Measurements from ENCODE around the gene FXYD7. TPM values are rescaled to one million over a fixed set of nuclear protein-coding genes. Genes with fewer than 3 reads are reported as not detected.

FXYD7 gene
- total and polyA plus RNA-seq, 2 of the 13 experiments (the other 11 are each of a cell fraction or from before 2014, with no cell fraction given) = 0.55 TPM; not detected in 1

DNA sequence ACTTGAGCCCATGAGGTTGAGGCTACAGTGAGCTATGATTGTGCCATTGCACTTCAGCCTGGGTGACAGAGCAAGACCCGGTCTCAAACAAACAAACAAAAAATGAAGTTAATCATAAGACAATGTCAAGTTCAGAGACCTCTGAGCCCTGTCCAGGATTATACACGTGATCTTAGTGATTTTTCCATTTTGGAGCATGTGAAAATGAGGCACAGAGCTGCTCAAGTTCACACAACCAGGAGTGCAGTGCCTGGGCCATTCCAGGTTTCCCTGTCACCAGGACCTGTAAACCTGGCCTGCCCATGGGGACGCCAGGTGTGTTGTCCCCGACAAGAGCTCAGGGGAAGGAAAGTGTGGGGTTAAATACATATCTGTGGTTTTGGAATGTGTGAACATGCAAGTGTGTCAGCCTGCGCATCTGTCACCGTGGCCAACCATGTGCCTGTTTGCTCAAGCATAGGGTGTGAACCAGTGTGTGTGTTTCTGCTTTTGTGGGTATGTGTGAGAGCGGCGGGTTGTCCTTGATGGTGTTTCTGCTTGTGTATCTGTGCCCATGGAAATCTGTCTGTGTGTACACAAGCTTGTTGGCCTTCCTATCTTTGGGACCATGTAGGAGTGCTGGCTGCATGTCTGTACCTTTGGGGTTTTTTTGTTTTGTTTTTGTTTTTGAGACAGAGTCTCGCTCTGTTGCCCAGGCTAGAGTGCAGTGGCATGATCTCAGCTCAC, 5.9 kb upstream of the FXYD7 start (continued):
- TF ChIP-seq MIXL1 (CRISPR knock-in tag; IDR thresholded peaks at IDR 0.05) = no peak
- 0 out of 2 replicates have a peak, but pooled peaks have one; percentile 52 for TF ChIP-seq HIVEP1 (CRISPR knock-in tag; IDR thresholded peaks at IDR 0.05)
- TF ChIP-seq THAP9 (CRISPR knock-in tag; IDR thresholded peaks at IDR 0.05; ENCODE audit: borderline replicate concordance) = no peak
- no peak for TF ChIP-seq TOE1 (CRISPR knock-in tag; IDR thresholded peaks at IDR 0.05)
- TF ChIP-seq TAF1 (CRISPR knock-in tag; IDR thresholded peaks at IDR 0.05) = no peak
- no peak for TF ChIP-seq JUND (CRISPR knock-in tag; IDR thresholded peaks at IDR 0.05)
- no peak for TF ChIP-seq CENPX (CRISPR knock-in tag; IDR thresholded peaks at IDR 0.05)
- TF ChIP-seq RELA (CRISPR knock-in tag; IDR thresholded peaks at IDR 0.05) = no peak
- no peak for TF ChIP-seq NCOA2 (CRISPR knock-in tag; IDR thresholded peaks at IDR 0.05)
- TF ChIP-seq, protein P1, sequence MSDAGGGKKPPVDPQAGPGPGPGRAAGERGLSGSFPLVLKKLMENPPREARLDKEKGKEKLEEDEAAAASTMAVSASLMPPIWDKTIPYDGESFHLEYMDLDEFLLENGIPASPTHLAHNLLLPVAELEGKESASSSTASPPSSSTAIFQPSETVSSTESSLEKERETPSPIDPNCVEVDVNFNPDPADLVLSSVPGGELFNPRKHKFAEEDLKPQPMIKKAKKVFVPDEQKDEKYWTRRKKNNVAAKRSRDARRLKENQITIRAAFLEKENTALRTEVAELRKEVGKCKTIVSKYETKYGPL (CRISPR knock-in tag; IDR thresholded peaks at IDR 0.05) = no peak
- peak; percentile 74; the same call in 1 of the 2 replicates for TF ChIP-seq ZNF879 (CRISPR knock-in tag; IDR thresholded peaks at IDR 0.05)
- TF ChIP-seq BRCA1 (CRISPR knock-in tag; IDR thresholded peaks at IDR 0.05) = no peak
- TF ChIP-seq STAG1 (CRISPR knock-in tag; IDR thresholded peaks at IDR 0.05) = no peak
- TF ChIP-seq ZNF558 (CRISPR knock-in tag; IDR thresholded peaks at IDR 0.05; ENCODE audit: borderline replicate concordance) = no peak
- TF ChIP-seq SOX13 (IDR thresholded peaks at IDR 0.05) = no peak
- TF ChIP-seq SOX13 (CRISPR knock-in tag; conservative IDR thresholded peaks at IDR 0.05 in 1 of 2, IDR thresholded peaks at IDR 0.05 in 1 of 2) = peak in 1 of 2 experiments; percentile 34; a peak in 1 of 4 replicates
- peak; percentile 27; the same call in 1 of the 2 replicates for TF ChIP-seq ZSCAN9 (CRISPR knock-in tag; IDR thresholded peaks at IDR 0.05; ENCODE audit: borderline replicate concordance)
- no peak for TF ChIP-seq RFXANK (CRISPR knock-in tag; IDR thresholded peaks at IDR 0.05)
- TF ChIP-seq SIN3A (IDR thresholded peaks at IDR 0.05; ENCODE audit: borderline replicate concordance, low read depth, low read length) = no peak
- TF ChIP-seq, protein P2, sequence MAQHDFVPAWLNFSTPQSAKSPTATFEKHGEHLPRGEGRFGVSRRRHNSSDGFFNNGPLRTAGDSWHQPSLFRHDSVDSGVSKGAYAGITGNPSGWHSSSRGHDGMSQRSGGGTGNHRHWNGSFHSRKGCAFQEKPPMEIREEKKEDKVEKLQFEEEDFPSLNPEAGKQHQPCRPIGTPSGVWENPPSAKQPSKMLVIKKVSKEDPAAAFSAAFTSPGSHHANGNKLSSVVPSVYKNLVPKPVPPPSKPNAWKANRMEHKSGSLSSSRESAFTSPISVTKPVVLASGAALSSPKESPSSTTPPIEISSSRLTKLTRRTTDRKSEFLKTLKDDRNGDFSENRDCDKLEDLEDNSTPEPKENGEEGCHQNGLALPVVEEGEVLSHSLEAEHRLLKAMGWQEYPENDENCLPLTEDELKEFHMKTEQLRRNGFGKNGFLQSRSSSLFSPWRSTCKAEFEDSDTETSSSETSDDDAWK (CRISPR knock-in tag; IDR thresholded peaks at IDR 0.05) = no peak
- TF ChIP-seq ZNF317 (CRISPR knock-in tag; IDR thresholded peaks at IDR 0.05) = peak; percentile 74
- no peak for TF ChIP-seq ZNF543 (CRISPR knock-in tag; IDR thresholded peaks at IDR 0.05)
- peak; percentile 84 for TF ChIP-seq ZFP36L1 (CRISPR knock-in tag; IDR thresholded peaks at IDR 0.05)
- no peak for TF ChIP-seq ZFP36L2 (CRISPR knock-in tag; IDR thresholded peaks at IDR 0.05)
- TF ChIP-seq ATF7 (IDR thresholded peaks at IDR 0.05) = no peak
- no peak for TF ChIP-seq ATF7 (CRISPR knock-in tag; IDR thresholded peaks at IDR 0.05)
- TF ChIP-seq KLF11 (CRISPR knock-in tag; IDR thresholded peaks at IDR 0.05) = no peak
- no peak for TF ChIP-seq ZNF891 (CRISPR knock-in tag; IDR thresholded peaks at IDR 0.05)
- TF ChIP-seq CEBPB (IDR thresholded peaks at IDR 0.05; ENCODE audit: borderline replicate concordance, low read depth, low read length) = no peak
- no peak for TF ChIP-seq KMT2A (CRISPR knock-in tag; IDR thresholded peaks at IDR 0.05)
- TF ChIP-seq ZSCAN25 (CRISPR knock-in tag; IDR thresholded peaks at IDR 0.05) = no peak; the same call in 1 of the 2 replicates

All from HepG2 (cell line).